ENCODE results near the gene SALL1. TPM values are rescaled to one million over a fixed set of nuclear protein-coding genes. Genes with fewer than 3 reads are reported as not detected.

Gene SALL1
- polyA plus RNA-seq, 1 experiment = 5.4 TPM

GRCh38 chr16:51167170-51167895 is 16.3 kb upstream of the SALL1 start:
- DNase-seq (ENCODE audit: low read depth) = no peak
- Histone ChIP-seq H3K4me3 (ENCODE audit: low read depth, low read length) (no peak overlapping the region), H3K27me3 (ENCODE audit: control insufficient read depth, insufficient read depth, low read length) (no peaks in the 10 kb centered on the region), H3K36me3 (ENCODE audit: control insufficient read depth, insufficient read depth, low read length) (no peaks in the 10 kb centered on the region)
- CTCF ChIA-PET = interaction anchor here (2.1 kb wide), 1 partner anchor 12 kb away, joined by 6 read pairs; no protein-coding TSS in a partner anchor
- POLR2A ChIA-PET = no interaction called here
- TF ChIP-seq CTCF (IDR thresholded peaks at IDR 0.05; ENCODE audit: insufficient read depth, low read depth, low read length) = no peak

- no peaks in the 10 kb centered on the region for H3K36me3 ChIP-seq (ENCODE audit: control insufficient read depth, insufficient read depth, low read length)
- CTCF ChIA-PET = no interaction called here
- POLR2A ChIA-PET = no interaction called here
- H3K27me3 ChIP-seq (ENCODE audit: control insufficient read depth, insufficient read depth, low read length) = no peaks in the 10 kb centered on the region
- H3K4me3 ChIP-seq (ENCODE audit: low read depth, low read length) = no peak overlapping the region
- DNase-seq (ENCODE audit: low read depth) = no peak
- no peak for TF ChIP-seq CTCF (IDR thresholded peaks at IDR 0.05; ENCODE audit: insufficient read depth, low read depth, low read length)
Observed at GRCh38 chr16:51166541-51166940, 15.5 kb upstream of the SALL1 start.

- no peak for TF ChIP-seq CTCF (IDR thresholded peaks at IDR 0.05; ENCODE audit: insufficient read depth, low read depth, low read length)
- CTCF ChIA-PET = no interaction called here
- H3K4me3 ChIP-seq (ENCODE audit: low read depth, low read length) = no peak overlapping the region
- no peaks in the 10 kb centered on the region for H3K36me3 ChIP-seq (ENCODE audit: control insufficient read depth, insufficient read depth, low read length)
- no peaks in the 10 kb centered on the region for H3K27me3 ChIP-seq (ENCODE audit: control insufficient read depth, insufficient read depth, low read length)
- POLR2A ChIA-PET = no interaction called here
- DNase-seq (ENCODE audit: low read depth) = no peak
Observed at GRCh38 chr16:51166091-51166490, 15.0 kb upstream of the SALL1 start.

- POLR2A ChIA-PET = no interaction called here
- no peak for DNase-seq (ENCODE audit: low read depth)
- CTCF ChIA-PET = interaction anchor here (0.6 kb wide), 1 partner anchor 270 kb away, joined by 3 read pairs; no protein-coding TSS in a partner anchor
- no peak for TF ChIP-seq CTCF (IDR thresholded peaks at IDR 0.05; ENCODE audit: insufficient read depth, low read depth, low read length)
- no peak overlapping the region for H3K4me3 ChIP-seq (ENCODE audit: low read depth, low read length)
- no peaks in the 10 kb centered on the region for H3K27me3 ChIP-seq (ENCODE audit: control insufficient read depth, insufficient read depth, low read length)
- H3K36me3 ChIP-seq (ENCODE audit: control insufficient read depth, insufficient read depth, low read length) = no peaks in the 10 kb centered on the region
Observed at GRCh38 chr16:51165043-51165442, 14.0 kb upstream of the SALL1 start.

GRCh38 chr16:51164574-51164973 is 13.5 kb upstream of the SALL1 start:
- Histone ChIP-seq H3K27me3 (ENCODE audit: control insufficient read depth, insufficient read depth, low read length) (no peaks in the 10 kb centered on the region), H3K4me3 (ENCODE audit: low read depth, low read length) (no peak overlapping the region), H3K36me3 (ENCODE audit: control insufficient read depth, insufficient read depth, low read length) (no peaks in the 10 kb centered on the region)
- DNase-seq (ENCODE audit: low read depth) = no peak
- ChIA-PET POLR2A (no interaction called here), CTCF (interaction anchor here (0.6 kb wide), 1 partner anchor 270 kb away, joined by 3 read pairs; no protein-coding TSS in a partner anchor)
- no peak for TF ChIP-seq CTCF (IDR thresholded peaks at IDR 0.05; ENCODE audit: insufficient read depth, low read depth, low read length)

All from BJ (cell line).